HG02763 (cell line): ENCODE results near the gene PPFIA4.

Experiments
- ATAC-seq: cut with Tn5 transposase; IDR thresholded peaks from one replicate; pipeline ENCODE4 v1.9.1; 2021; ENCODE audit warnings: mild to moderate bottlenecking, moderate library complexity; ENCODE audit not compliant: unreplicated experiment

PPFIA4 gene

DNA sequence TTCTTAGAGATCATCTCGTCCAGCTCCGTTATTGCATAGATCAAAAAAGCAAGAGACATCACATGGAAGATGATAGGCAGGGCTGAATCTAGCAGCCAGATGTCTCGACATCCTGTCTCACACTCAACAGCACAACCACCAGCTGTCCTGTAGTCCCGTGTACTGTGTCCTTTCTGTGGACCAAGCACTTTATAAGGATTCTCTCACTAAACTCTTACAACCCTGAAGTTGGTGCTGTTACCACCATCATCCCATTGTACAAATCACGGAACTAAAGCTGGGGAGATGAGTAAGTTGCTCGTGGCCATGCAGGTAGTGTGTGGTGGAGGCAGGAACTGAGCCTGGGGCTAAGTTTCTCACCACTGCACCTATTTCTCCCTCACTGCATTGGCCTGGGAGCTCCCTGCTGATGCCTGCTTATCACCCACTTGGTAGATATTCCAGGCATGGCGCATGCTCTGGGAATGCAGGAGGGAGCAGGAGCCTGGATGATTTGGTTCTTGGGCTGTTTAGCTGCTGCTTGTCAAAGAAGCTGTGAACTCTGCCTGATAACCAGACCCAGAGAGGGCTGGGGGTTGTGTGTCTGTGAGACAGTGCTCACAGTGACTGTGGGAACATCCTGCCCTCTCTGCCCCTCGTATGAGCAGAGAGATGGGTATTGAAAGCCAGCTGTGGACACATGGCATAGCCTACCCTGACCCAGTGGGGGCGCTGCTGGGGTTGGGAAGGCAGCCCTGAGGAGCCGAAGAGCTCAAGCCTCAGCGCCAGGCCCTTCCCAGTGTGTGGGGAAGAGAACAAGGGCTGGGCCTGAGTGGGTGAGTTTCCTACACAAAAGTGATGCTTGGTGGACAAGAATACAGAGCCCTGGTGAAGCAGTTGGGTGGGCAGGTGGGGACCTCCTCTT, 13.6 kb downstream of the PPFIA4 start:
- ATAC-seq: no peak

DNA sequence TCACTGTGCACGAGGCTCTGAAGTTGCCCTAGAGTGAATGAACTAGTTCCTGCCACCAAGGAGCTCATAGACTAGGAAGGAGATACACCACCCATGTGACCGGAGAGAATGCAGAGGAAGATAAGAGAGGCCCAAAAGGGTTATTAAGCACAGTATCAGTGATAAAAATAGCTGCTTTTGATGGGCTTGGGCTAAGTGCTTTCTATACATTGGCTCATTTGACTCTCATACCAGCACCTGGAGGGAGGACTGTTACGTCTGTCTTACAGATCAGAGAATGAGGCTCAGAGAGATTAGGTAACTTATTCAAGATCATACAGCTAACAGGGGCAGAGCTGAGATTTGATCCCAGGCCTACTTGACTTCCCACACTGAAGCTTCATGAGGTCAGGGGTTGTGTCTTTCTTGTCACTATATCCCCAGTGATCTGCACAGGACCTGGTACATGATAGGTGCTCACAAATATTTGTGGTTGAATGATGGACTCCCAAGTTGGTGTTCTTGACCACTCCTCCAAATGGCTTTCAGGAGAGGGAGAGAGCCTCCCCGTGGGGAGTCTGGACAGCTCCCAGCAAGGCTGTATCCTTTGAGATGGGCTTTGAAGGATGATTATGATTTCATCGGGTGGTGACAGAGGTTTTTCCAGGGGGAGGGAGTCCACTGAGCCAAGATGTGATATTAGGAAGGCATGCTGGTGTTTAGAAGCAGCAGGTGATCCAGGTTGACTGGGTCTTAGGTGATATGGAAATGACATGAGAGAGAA, 14.4 kb downstream of the PPFIA4 start:
- ATAC-seq: no peak

DNA sequence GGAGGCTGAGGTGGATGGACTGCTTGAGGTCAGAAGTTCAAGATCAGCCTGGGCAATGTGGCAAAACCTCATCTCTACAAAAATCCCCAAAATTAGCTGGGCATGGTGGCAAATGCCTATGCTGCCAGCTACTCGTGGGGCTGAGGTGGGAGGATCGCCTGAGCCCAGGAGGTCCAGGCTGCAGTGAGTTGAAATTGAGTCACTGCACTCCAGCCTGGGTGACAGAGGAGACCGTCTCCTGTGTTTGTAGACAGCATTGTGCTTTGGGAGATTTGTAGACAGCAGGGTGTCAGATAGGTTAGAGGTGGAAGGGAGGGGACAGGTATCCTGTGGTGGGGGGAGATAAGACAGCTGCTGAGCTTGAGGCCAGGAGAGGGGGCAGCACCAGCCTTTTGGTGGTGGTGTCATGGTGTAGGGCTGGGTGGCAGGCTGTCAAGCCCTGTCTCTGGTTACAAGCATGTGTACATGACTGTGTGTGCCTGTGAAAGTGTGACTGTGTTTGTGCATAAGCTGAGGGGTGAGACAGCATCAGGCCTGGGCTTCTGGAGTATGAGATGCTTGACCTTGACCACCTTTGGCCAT, 15.2 kb downstream of the PPFIA4 start:
- ATAC-seq: no peak

DNA sequence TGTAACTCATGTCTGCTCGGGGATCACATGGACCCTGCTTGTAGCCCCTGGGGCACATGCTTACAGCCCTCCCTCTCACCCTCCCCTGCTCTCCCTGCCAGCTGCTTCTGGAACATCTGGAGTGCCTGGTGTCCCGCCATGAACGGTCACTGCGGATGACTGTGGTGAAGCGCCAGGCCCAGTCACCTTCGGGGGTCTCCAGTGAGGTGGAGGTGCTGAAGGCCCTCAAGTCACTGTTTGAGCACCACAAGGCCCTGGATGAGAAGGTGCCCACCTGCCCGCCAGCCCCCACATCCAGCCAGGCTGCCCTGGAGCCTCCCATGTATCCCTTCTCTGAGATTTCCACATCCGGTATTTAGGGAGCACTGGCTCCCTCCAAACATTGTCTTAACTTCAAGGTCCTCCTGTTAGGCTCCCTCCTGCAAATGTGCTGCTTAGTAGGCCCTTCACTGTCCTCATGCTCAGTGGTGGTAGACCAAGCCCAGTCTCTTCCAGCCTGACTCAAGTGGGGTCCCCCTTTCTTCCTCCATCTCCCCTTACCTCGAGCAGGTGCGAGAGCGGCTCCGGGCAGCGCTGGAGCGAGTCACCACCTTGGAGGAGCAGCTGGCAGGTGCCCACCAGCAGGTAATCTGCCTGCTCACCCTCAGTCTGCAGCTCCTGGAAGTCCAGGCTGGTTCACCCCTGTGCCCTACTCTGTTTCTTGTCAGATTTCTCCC, 17.7 kb downstream of the PPFIA4 start:
- ATAC-seq: no peak

DNA sequence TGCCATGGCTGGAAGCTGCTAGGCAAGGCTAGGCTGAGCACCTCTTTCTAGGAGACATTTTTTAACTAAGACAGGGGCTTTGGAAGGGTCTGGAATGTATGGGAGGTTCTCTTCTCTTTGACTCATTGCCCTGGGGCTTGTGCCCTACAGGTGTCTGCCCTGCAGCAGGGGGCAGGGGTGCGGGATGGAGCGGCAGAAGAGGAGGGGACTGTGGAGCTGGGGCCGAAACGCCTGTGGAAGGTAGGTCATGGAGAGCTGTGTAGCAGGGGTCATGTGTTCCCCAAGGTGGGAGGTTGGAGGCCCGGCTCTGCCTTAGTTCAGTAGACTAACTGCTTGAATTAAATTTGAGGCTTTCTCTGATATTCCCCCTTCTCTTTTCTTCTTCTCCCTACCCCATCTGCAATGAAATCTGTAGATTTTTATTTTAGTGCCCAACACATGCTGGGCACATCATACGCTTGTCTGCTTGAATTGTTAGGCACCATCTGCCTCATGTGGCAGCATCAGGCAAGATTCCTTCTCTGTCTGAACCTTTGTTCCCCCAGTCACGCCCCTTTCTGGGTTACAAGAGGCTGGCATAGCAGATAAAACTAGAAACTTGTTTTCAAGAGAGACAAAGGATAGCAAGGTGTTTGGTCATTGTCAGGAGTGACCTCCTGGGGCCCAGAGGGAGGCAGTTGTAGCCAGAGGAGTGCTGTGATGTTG, 18.4 kb downstream of the PPFIA4 start:
- no peak for ATAC-seq

DNA sequence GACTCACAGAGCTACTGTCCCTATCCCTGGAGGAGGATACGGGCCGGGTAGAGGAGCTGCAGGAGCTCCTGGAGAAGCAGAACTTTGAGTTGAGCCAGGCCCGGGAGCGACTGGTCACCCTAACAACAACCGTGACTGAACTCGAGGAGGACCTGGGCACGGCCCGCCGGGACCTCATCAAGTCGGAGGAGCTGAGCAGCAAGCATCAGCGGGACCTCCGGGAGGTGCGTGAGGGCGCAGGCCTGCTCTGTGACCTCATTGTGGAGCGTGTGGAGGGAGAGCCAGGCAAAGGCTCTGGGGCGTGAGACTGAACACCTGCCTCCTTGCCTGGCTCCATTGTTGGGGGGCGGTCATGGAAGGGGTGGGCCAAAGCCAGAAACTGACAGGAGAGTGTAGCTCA, 19.0 kb downstream of the PPFIA4 start:
- ATAC-seq: no peak

DNA sequence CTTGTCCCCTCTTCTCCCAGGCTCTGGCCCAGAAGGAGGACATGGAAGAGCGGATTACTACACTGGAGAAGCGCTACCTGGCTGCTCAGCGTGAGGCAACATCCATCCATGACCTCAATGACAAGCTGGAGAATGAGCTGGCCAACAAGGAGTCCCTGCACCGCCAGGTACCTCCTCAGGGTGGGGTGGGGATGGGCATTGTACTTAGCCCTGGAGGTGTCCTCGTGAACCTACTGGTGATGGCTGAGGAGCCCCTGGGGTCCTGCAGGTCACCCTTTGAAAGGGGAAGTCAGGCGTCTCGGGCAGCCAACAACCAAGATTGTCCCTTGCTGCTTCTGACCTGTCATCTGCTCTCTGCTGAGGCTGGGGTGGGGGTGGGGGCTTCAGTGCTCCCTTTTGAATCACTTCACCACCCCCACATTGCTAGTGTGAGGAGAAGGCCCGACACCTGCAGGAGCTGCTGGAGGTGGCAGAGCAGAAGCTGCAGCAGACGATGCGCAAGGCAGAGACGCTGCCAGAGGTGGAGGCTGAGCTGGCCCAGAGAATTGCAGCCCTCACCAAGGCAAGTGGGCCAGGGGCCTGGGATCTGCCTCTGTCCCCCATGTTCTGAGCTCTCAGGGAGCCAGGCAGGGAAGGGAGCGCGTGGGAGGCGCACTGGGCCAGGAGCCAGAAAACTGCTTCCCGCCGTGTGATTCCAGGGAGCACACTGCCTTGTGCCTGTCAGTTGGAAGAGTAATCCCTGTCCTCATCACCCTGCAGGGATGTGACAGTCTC, 19.7 kb downstream of the PPFIA4 start:
- ATAC-seq: no peak

DNA sequence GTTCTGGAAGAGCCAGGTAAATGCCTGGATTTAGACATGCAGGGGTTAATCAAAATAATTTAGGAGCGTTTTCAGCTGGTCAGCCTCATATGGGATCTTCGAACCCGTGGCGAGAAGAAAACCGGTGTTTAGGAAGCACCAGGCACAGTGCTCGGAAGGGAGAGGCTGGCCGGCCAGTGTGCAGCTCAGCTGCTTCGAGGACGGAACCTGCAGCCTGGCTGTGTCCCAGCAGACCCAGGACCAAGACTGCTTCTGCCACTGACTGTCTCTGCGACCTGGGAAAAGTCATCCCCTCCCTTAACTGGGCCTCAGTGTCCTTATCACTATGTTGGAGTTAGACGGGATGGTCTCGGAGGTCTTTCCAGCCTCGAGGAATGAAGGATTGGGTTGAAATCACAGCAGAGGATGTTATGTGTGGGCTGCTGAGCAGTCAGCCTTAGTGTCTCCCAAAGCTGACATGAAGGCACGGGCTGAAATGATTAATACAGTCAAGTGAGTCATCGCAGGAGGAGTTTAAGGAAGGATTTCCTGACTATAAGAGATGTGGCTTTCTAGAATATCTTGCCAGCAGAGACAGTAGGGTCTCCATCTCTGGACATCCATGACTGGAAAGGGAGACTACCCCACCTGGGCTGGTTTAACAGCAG, 20.8 kb downstream of the PPFIA4 start:
- no peak for ATAC-seq

DNA sequence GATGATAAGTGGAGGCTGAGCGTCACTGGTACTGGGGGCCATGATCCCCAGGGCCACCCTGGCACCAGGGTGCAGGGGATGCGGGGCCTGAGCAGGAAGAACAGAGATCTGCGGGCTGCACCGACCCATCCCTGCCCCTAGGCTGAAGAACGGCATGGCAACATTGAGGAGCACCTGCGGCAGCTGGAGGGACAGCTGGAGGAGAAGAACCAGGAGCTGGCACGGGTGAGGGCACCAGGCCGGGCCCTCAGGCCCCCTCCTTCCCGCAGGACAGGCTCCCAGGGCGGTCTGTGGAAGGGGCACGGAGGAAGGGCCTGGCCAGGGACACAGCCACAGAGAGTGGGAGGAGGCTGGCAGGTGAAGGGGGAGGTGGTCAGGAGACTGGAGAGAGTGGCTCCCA, 21.8 kb downstream of the PPFIA4 start:
- no peak for ATAC-seq

DNA sequence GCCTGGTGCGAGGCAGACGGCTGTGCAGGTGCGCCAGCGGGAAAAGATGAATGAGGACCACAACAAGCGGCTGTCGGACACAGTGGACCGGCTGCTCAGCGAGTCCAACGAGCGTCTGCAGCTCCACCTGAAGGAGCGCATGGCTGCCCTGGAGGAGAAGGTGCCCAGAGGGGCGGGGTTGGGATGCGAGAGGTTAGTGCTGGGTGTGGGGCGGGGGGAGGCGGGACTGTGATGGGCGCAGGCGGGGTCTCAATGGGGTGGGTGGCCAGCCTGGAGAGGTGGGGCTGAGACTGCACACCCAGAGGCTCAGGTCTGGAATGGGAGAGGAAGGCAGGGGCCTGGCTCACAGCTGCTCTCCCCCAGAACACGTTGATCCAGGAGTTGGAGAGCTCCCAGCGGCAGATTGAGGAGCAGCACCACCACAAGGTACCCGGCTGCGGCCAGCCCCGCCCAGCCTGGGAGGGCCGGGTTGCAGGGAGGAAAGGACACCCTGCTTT, 22.3 kb downstream of the PPFIA4 start:
- no peak for ATAC-seq

DNA sequence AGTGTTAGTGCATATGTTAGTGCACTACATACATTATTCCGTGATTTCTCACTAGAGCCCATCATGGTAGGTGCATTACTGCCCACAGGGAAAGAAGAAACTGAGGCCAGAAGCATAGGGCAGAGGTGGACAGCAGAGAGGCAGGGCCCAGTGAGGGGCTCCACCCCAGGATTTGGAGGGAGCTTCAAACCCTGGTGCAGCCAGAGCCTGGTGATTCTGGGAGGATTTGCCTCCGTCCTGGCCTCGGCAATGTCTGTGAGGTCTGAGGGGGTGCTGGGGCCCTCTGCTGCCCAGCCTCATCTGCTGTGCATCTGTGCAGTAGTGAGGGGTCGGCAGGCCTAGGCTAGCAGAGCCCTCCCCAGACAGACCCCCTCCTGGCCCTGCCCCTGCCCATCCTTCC, 22.8 kb downstream of the PPFIA4 start:
- no peak for ATAC-seq

DNA sequence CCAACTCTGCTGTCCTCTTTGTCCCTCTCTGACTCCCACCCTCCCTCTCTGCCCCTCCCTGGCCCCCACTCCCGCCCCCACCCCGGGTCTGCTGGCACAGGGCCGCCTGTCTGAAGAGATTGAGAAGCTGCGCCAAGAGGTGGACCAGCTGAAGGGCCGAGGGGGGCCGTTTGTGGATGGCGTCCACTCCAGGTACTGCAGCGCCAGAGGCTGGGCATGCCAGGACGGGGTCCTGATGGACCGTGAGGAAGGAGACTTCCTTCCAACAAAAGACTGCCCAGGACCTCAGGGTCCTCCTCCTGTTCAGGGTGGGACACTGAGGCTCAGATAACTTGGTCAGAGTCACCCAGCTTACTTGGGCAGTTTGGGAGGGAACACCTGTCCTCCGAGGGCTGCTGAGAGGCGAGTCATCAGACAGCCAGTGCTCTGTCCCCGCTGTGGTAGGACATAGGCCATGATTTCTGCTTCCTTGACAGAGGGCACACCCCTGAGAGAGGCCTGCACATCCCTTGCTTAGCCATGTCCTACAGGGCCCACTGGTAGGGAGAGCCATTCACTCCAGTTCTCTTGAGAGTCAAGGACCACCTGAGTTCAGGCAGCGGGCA, 23.4 kb downstream of the PPFIA4 start:
- ATAC-seq: no peak

DNA sequence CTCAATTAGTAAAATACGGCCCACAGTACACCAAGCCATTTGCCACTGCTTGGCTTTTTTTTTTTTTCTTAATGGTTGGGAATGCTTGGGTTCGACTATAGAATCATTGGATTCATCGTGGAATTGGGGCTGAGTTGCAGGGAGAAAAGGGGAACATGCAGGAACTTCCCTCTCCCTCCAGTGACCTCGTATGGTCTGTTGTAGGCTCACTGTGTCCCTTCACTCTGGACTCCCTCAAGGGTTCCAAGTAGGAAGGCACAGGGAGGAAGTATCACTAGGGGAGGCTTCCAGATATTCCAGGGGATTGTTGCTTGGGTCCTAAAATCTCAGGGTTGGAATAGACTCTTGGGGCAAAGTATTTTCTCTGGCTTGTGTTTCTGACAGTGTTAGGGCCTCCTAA, 24.5 kb downstream of the PPFIA4 start:
- ATAC-seq: no peak

DNA sequence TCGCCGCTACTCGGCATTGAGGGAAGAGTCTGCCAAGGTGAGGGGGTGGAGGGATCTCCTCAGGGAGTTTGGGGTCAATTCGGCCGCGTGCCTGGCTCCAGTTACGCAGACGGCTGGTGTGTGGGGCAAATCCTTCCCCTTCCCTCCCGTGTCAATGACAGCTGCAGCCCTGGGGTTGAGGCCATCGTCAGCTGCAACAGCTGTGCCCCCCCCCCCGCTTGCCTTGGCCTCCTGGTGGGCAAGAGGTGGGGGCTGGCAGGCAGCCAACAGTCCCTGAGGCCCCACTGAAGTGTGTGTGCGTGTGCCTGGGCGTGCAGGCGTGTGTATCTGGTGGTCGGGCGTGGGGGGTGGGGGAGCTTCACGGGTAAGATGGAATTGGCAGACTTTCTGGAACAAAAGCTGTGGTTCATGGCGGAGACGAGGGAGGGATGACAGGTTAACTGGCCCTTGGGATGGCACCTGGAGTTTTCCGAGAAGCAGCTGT, 25.6 kb downstream of the PPFIA4 start:
- ATAC-seq: no peak

DNA sequence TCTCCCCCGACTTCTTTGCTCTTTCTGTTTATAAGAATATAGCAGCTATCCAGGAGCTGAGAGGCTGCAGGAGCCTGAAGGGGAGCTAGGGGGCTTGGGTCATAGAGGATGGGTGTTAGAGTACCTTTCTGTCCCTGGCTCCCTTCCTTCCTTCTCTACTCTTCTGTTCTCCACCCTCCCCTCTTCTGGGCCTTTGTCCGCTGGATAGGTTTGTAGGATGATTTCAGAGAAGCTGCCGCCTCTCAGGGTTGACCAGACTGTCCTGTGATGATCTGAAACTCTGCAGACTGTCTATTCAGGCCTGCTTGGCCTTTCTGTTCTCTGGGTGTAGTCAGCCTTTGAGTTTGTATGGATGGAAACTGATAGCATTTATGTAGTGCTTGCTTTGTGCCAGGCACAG, 26.3 kb downstream of the PPFIA4 start:
- ATAC-seq: no peak

DNA sequence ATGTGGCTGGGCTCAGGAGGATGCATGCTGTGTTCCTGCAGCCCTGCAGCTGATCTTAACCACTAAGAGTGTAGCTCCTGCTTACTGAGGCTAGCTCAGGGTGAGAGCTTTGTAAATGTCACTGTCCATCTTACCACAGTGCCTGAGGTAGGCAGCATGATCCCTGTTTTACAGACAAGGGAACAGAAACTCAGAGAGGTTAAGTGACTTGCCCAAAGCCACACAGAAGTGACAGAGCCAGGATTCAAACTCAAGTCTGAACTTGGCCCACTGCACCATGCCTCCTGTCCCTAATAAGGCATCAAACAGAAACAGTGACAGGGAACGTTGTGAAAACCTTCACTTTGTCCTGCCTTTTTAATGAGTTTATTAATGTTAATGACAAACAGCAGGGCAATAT, 27.9 kb downstream of the PPFIA4 start:
- no peak for ATAC-seq

DNA sequence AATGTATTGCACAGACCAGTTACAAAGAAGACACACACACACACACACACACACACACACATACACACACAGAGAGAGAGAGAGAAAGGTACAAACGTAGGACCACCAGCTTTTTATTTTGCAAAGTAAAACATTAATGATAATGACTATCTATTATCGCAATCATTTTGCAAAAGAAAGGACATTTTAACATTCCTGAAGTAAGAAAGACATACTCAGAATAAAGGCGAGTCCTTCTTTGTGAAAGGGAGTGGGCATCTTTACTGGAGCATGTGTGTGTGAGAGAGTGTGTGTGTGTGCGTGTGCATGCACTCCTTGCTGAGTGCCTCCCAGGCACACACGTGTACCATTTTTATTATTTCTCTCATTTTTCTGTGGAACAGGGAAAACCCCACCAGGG, 28.4 kb downstream of the PPFIA4 start:
- ATAC-seq: no peak

DNA sequence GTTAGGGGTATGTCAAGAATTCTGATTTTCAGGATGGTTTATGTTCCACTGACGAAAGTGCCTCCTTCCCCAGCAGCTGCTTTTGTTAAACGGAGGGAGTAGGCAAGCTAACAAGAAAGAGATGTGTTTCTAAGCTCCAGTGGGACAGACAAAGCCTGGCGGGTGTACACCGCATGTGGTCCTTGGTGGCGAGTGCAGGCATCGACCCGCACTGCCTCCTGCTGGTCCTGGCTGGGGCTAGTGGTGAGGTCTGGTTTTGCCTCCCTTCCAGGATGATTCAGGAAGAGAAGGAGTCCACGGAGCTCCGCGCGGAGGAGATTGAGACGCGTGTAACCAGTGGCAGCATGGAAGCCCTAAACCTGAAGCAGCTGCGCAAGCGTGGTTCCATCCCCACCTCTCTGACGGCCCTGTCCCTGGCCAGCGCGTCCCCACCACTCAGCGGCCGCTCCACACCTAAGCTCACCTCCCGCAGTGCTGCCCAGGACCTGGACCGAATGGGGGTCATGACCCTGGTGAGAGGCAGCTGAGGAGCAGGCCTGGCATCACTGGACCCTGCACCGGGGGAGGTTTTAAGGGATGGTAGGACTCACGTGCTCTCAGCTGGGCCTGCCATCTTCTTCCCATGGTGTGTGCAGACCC, 29.0 kb downstream of the PPFIA4 start:
- no peak for ATAC-seq
